ENCODE measurements around the gene C17orf107. TPM values are rescaled to one million over a fixed set of nuclear protein-coding genes. Genes with fewer than 3 reads are reported as not detected.
A peak's percentile ranks its signal among the peaks of the same experiment; 100 is the strongest.

The C17orf107 gene
- total and polyA plus RNA-seq, 9 of the 15 experiments (the other 6 are each of a cell fraction or from before 2014, with no cell fraction given) = 0.05 to 0.29 (median 0.07) TPM; not detected in 4

GRCh38 chr17:4949321-4950074 is 50.2 kb downstream of the C17orf107 start (continued):
- no peak for TF ChIP-seq ZBTB11 (CRISPR knock-in tag; IDR thresholded peaks at IDR 0.05)
- no peak for TF ChIP-seq GMEB1 (CRISPR knock-in tag; IDR thresholded peaks at IDR 0.05)
- TF ChIP-seq CXXC5 (CRISPR knock-in tag; IDR thresholded peaks at IDR 0.05) = peak; percentile 56
- TF ChIP-seq CBX1 (IDR thresholded peaks at IDR 0.05; ENCODE audit: low read depth) = 0 out of 2 replicates have a peak, but pooled peaks have one; percentile 33
- 0 out of 2 replicates have a peak, but pooled peaks have one; percentile 33 for TF ChIP-seq E2F3 (CRISPR knock-in tag; IDR thresholded peaks at IDR 0.05)
- peak; percentile 72 to 85; a peak in 3 of 4 replicates for TF ChIP-seq MNT (conservative IDR thresholded peaks at IDR 0.05)
- TF ChIP-seq RNF219 (CRISPR knock-in tag; IDR thresholded peaks at IDR 0.05) = no peak
